HCT116 (cell line): ENCODE measurements around the gene NCOR1. TPM values are rescaled to one million over a fixed set of nuclear protein-coding genes. Genes with fewer than 3 reads are reported as not detected.

Experiments used
- ATAC-seq: fragments of 200-7000 bp; cut with Tn5 transposase; 2 replicates; pipeline ENCODE4 v1.9.1; 2020; ENCODE audit warnings: mild to moderate bottlenecking, moderate library complexity
- BruUV-seq: library from RNA; stranded (reverse); fragments of 400-500 nt; replicated peaks from 2 replicates; lab custom pipeline; 2021; lab: Mats Ljungman, UMichigan
- CTCF ChIA-PET: fragments of 300-600 bp; sonication (Branson Sonifier 250); formaldehyde crosslinking; loops from one replicate; lab custom pipeline; 2021; ENCODE audit warnings: antibody characterized with exemption; lab: Charles Lee
- POLR2A ChIA-PET: fragments of 300-600, 350-600 bp; sonication (Branson Sonifier 250); formaldehyde crosslinking; loops from one replicate; lab custom pipeline; 2021; ENCODE audit warnings: antibody characterized with exemption; lab: Charles Lee
- RAD21 ChIA-PET, 2 experiments: fragments of 300-600 bp; sonication (Branson Sonifier 250); formaldehyde crosslinking; loops; one replicate each; lab custom pipeline; 2023; ENCODE audit warnings: low total read pairs in 2 of 2; ENCODE audit not compliant: uncharacterized antibody in 2 of 2, unreplicated experiment in 2 of 2, low non-redundant PET in 1 of 2; lab: Charles Lee
- DNase-seq: peaks from one replicate; pipeline ENCODE4 v3.0.0-alpha.2; 2010; ENCODE audit warnings: low read depth, low spot score
- H2AFZ ChIP-seq: fragments of 200-600 bp; shearing (Covaris generic), sonication (generic); 2 replicates; pipeline ENCODE4 v1.6.1; 2017; ENCODE audit warnings: low read depth, mixed run types, mixed read lengths, antibody characterized with exemption, low read length; ENCODE audit not compliant: poor library complexity, severe bottlenecking
- H3K27ac ChIP-seq: 2 replicates; pipeline ENCODE4 v1.5.1; 2012; ENCODE audit warnings: low read depth, low read length
- H3K27me3 ChIP-seq: fragments of 200-600 bp; sonication (generic); 2 replicates; pipeline ENCODE4 v1.6.1; 2016; ENCODE audit warnings: mixed run types, low read length, mixed read lengths; ENCODE audit not compliant: insufficient read depth
- H3K36me3 ChIP-seq, 2 experiments: fragments of 200-500 bp in 1 of 2; fragments of 200-600 bp in 1 of 2; sonication (Bioruptor generic) in 1 of 2; sonication (generic) in 1 of 2; 2 replicates each; pipeline versions ENCODE4 v1.5.1 to v1.6.1; 2014 to 2016; ENCODE audit warnings: low read length in 2 of 2, inconsistent platforms in 1 of 2, mixed read lengths in 1 of 2, mixed run types in 1 of 2; ENCODE audit not compliant: insufficient read depth in 2 of 2, control insufficient read depth in 1 of 2
- H3K4me1 ChIP-seq, 2 experiments: fragments of 200-600 bp in 1 of 2; sonication (generic) in 1 of 2; 2 replicates each; pipeline versions ENCODE4 v1.5.1 to v1.6.1; 2012 to 2017; ENCODE audit warnings: low read length in 2 of 2, inconsistent platforms in 1 of 2, mild to moderate bottlenecking in 1 of 2, mixed read lengths in 1 of 2, mixed run types in 1 of 2, moderate library complexity in 1 of 2; ENCODE audit not compliant: insufficient read depth in 2 of 2, control insufficient read depth in 1 of 2
- H3K4me2 ChIP-seq: fragments of 200-600 bp; sonication (generic); 2 replicates; pipeline ENCODE4 v1.6.1; 2017; ENCODE audit warnings: mixed run types, low read length, mixed read lengths
- H3K4me3 ChIP-seq, 2 experiments: fragments of 200-600 bp in 1 of 2; sonication (generic) in 1 of 2; replicated peaks in 1 of 2; 2 replicates each; pipeline ENCODE4 v1.5.1; 2011 to 2016; ENCODE audit warnings: low read length in 2 of 2, control low read depth in 1 of 2, low read depth in 1 of 2, mild to moderate bottlenecking in 1 of 2, mixed read lengths in 1 of 2, mixed run types in 1 of 2
- H3K79me2 ChIP-seq: fragments of 200-600 bp; sonication (generic); 2 replicates; pipeline ENCODE4 v1.6.1; 2017; ENCODE audit warnings: mild to moderate bottlenecking, mixed run types, low read length, moderate library complexity, mixed read lengths; ENCODE audit not compliant: insufficient read depth
- H3K9ac ChIP-seq: fragments of 200-600 bp; sonication (generic); 2 replicates; pipeline ENCODE4 v1.6.1; 2016; ENCODE audit warnings: low read length, mixed read lengths
- H3K9me2 ChIP-seq: fragments of 200-600 bp; sonication (generic), shearing (Covaris generic); 2 replicates; pipeline ENCODE4 v1.6.1; 2017; ENCODE audit warnings: mixed run types, mild to moderate bottlenecking, moderate library complexity; ENCODE audit not compliant: insufficient read depth
- H3K9me3 ChIP-seq, 2 experiments: fragments of 200-500 bp in 1 of 2; fragments of 200-600 bp in 1 of 2; sonication (Bioruptor generic) in 1 of 2; sonication (generic) in 1 of 2; 2 replicates each; pipeline ENCODE4 v1.6.1; 2014 to 2017; ENCODE audit warnings: low read length in 2 of 2, mixed read lengths in 2 of 2, inconsistent platforms in 1 of 2, low read depth in 1 of 2, mild to moderate bottlenecking in 1 of 2, mixed run types in 1 of 2, moderate library complexity in 1 of 2; ENCODE audit not compliant: control insufficient read depth in 1 of 2, insufficient read depth in 1 of 2
- H4K20me1 ChIP-seq: fragments of 200-600 bp; sonication (generic), shearing (Covaris generic); 2 replicates; pipeline ENCODE4 v1.6.1; 2017; ENCODE audit warnings: mixed run types, mild to moderate bottlenecking, moderate library complexity; ENCODE audit not compliant: insufficient read depth
- CBX3 ChIP-seq: IDR thresholded peaks from 2 replicates; pipeline ENCODE4 v1.6.1; 2012; ENCODE audit warnings: low read depth
- CEBPB ChIP-seq: IDR thresholded peaks from 2 replicates; pipeline ENCODE4 v1.6.1; 2012; ENCODE audit warnings: low read depth
- EGR1 ChIP-seq: IDR thresholded peaks from 2 replicates; pipeline ENCODE4 v1.6.1; 2012; ENCODE audit warnings: low read depth
- EZH2 ChIP-seq: fragments of 200-600 bp; sonication (generic); IDR thresholded peaks from 2 replicates; pipeline ENCODE4 v1.6.1; 2017; ENCODE audit warnings: antibody characterized with exemption, mixed run types
- EZH2phosphoT487 ChIP-seq: fragments of 200-600 bp; IDR thresholded peaks from 2 replicates; pipeline ENCODE4 v1.6.1; 2018; ENCODE audit warnings: antibody characterized with exemption, borderline replicate concordance
- JUND ChIP-seq: IDR thresholded peaks from 2 replicates; pipeline ENCODE4 v1.6.1; 2012
- MAX ChIP-seq: IDR thresholded peaks from 2 replicates; pipeline ENCODE4 v1.6.1; 2012
- RAD21 ChIP-seq: IDR thresholded peaks from 2 replicates; pipeline ENCODE4 v1.6.1; 2012; ENCODE audit warnings: low read depth, mild to moderate bottlenecking
- REST ChIP-seq: IDR thresholded peaks from 2 replicates; pipeline ENCODE4 v1.6.1; 2012; ENCODE audit warnings: low read depth
- SIN3A ChIP-seq: IDR thresholded peaks from 2 replicates; pipeline ENCODE4 v1.6.1; 2012; ENCODE audit warnings: low read depth
- SP1 ChIP-seq: IDR thresholded peaks from 2 replicates; pipeline ENCODE4 v1.6.1; 2012; ENCODE audit warnings: low read depth
- SRF ChIP-seq: IDR thresholded peaks from 2 replicates; pipeline ENCODE4 v1.6.1; 2012; ENCODE audit warnings: low read depth
- ZNF274 ChIP-seq: fragments of 200-500 bp; sonication (Bioruptor generic); IDR thresholded peaks from 2 replicates; pipeline ENCODE4 v1.6.1; 2014; ENCODE audit warnings: mild to moderate bottlenecking, low read depth, low read length, inconsistent platforms
- intact Hi-C: fragments of 100-400 bp; cut with micrococcal nuclease; formaldehyde crosslinking; loops from 2 replicates; pipeline ENCODE4 v1.10.0; 2022
- total RNA-seq: library from RNA; stranded (reverse); gene quantifications from one replicate; pipeline ENCODE4 v1.2.1, GENCODE V29; 2021; ENCODE audit not compliant: unreplicated experiment
- TF ChIP-seq, protein P1 (sequence below): IDR thresholded peaks from 2 replicates; pipeline ENCODE4 v1.6.1; 2012
- TF ChIP-seq, protein P2 (sequence below): IDR thresholded peaks from 2 replicates; pipeline ENCODE4 v1.6.1; 2011; ENCODE audit warnings: mild to moderate bottlenecking, low read length, moderate library complexity; ENCODE audit not compliant: insufficient replicate concordance; ENCODE audit errors: extremely low read depth

Gene NCOR1
- total RNA-seq, 1 experiment from 2014 or later = 43.7 TPM

DNA sequence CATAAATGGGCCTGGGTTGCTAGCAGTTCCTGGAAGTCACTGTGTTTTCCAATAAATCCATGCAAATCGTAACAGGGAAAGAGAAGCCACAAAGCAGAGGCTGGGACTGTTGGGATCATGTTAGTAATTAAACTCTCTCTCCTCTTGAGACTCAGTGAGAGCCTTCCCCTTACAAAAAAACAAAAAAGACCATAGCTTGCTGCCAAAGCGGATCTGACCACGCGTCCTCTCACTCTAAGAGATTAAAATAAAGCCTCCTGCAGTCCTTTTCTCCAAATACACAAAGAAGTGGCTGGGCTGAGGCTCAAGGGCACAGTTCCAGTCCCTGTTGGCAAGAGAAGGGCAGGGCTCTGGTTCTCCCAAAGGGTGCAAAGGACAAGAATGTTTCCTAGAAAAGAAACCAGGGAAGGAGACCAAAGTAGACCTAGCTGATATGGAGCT lies 40.2 kb upstream of the NCOR1 start:
- intact Hi-C loops = no loop called here
- Histone ChIP-seq H3K4me3 (no peak overlapping the region), H3K9me3 (no peaks in the 10 kb centered on the region), H2AFZ (no peak overlapping the region), H4K20me1 (no peaks in the 10 kb centered on the region), H3K36me3 (no peaks in the 10 kb centered on the region), H3K27ac (no peak overlapping the region), H3K4me1 (no peaks in the 10 kb centered on the region), H3K4me2 (no peak overlapping the region), H3K9ac (no peak overlapping the region), H3K27me3 (no peaks in the 10 kb centered on the region), H3K79me2 (no peaks in the 10 kb centered on the region), H3K9me2 (no peaks in the 10 kb centered on the region)
- ChIA-PET RAD21 (no interaction called here), CTCF (no interaction called here), POLR2A (no interaction called here)
- ATAC-seq (no peak), DNase-seq (no peak)
- no TSS peak for BruUV-seq
- no peak for TF ChIP-seq EZH2
- TF ChIP-seq, protein P1, sequence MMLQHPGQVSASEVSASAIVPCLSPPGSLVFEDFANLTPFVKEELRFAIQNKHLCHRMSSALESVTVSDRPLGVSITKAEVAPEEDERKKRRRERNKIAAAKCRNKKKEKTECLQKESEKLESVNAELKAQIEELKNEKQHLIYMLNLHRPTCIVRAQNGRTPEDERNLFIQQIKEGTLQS = no peak
- TF ChIP-seq SRF = no peak
- no peak for TF ChIP-seq CBX3
- no peak for TF ChIP-seq JUND
- TF ChIP-seq REST = no peak
- TF ChIP-seq, protein P2, sequence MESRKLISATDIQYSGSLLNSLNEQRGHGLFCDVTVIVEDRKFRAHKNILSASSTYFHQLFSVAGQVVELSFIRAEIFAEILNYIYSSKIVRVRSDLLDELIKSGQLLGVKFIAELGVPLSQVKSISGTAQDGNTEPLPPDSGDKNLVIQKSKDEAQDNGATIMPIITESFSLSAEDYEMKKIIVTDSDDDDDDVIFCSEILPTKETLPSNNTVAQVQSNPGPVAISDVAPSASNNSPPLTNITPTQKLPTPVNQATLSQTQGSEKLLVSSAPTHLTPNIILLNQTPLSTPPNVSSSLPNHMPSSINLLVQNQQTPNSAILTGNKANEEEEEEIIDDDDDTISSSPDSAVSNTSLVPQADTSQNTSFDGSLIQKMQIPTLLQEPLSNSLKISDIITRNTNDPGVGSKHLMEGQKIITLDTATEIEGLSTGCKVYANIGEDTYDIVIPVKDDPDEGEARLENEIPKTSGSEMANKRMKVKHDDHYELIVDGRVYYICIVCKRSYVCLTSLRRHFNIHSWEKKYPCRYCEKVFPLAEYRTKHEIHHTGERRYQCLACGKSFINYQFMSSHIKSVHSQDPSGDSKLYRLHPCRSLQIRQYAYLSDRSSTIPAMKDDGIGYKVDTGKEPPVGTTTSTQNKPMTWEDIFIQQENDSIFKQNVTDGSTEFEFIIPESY = no peak
- TF ChIP-seq EZH2phosphoT487 = no peak
- no peak for TF ChIP-seq CEBPB
- TF ChIP-seq EGR1 = no peak
- no peak for TF ChIP-seq SP1
- TF ChIP-seq MAX = no peak
- no peak for TF ChIP-seq SIN3A
- no peak for TF ChIP-seq ZNF274
- no peak for TF ChIP-seq RAD21
